Lower leg skin (tissue), 3 donors: Measurements from ENCODE around the gene CD28.

Experiments used
- POLR2A ChIP-seq, 2 donors: fragments of 450-650 bp; IDR thresholded peaks; one replicate each; pipeline ENCODE4 v1.6.1; 2016 to 2017; ENCODE audit warnings: antibody characterized with exemption in 2 of 2, mild to moderate bottlenecking in 1 of 2, moderate library complexity in 1 of 2
- TF ChIP-seq, protein P1 (sequence below), 3 donors: fragments of 450-650 bp; IDR thresholded peaks; one replicate each; pipeline ENCODE4 v1.5.1; 2016; ENCODE audit warnings: antibody characterized with exemption in 3 of 3, mild to moderate bottlenecking in 3 of 3, moderate library complexity in 2 of 3

DNA sequence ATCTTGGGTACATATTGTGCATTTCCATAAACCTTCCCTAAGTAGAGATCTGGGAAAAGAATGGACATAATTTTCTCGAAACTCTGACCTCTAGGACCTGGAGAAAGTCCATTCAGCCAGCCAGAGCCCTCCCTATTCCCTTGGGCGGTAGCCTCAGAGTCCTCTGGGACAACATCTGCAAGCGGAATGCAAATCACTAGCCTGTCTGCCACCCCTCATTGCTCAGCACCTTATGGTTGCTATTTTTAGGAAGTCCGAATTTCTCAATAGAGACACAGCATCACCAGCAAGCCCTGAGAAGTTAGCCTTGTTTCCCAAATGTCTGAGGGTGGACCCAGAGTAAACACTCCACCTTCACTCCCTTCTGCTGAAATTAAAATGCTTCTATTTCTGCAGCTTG is 17.6 kb upstream of the CD28 start:
- TF ChIP-seq, protein P1, sequence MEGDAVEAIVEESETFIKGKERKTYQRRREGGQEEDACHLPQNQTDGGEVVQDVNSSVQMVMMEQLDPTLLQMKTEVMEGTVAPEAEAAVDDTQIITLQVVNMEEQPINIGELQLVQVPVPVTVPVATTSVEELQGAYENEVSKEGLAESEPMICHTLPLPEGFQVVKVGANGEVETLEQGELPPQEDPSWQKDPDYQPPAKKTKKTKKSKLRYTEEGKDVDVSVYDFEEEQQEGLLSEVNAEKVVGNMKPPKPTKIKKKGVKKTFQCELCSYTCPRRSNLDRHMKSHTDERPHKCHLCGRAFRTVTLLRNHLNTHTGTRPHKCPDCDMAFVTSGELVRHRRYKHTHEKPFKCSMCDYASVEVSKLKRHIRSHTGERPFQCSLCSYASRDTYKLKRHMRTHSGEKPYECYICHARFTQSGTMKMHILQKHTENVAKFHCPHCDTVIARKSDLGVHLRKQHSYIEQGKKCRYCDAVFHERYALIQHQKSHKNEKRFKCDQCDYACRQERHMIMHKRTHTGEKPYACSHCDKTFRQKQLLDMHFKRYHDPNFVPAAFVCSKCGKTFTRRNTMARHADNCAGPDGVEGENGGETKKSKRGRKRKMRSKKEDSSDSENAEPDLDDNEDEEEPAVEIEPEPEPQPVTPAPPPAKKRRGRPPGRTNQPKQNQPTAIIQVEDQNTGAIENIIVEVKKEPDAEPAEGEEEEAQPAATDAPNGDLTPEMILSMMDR (IDR thresholded peaks at IDR 0.05) = no peak
- TF ChIP-seq POLR2A (IDR thresholded peaks at IDR 0.05) = no peak
